HG03196 (cell line): ENCODE results near the gene PLLP.
"Not testable (repeated sequence)": the region's sequence is repeated elsewhere in the genome, so short reads cannot be mapped to it uniquely, and the experiment has no call there.

Source experiments
- ATAC-seq: cut with Tn5 transposase; IDR thresholded peaks from one replicate; pipeline ENCODE4 v1.9.1; 2021; ENCODE audit not compliant: unreplicated experiment

The PLLP gene

DNA sequence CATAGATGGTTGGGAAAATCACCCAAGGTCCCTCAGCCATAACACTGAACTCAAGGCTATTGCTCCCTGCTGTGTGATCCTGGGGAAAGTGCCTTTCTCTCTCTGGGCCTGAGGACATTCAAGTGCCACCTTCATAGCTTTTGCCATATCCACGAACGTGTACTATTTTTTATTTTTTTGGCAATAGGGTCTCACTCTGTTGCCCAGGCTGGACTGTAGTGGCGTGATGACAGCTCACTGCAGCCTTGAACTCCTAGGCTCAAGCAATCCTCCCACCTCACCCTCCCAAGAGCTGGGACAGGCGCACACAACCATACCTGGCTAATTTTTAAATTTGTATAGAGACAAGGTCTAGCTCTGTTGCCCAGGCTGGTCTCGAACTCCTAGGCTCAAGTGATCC is 10.6 kb downstream of the PLLP start:
- no peak for ATAC-seq

DNA sequence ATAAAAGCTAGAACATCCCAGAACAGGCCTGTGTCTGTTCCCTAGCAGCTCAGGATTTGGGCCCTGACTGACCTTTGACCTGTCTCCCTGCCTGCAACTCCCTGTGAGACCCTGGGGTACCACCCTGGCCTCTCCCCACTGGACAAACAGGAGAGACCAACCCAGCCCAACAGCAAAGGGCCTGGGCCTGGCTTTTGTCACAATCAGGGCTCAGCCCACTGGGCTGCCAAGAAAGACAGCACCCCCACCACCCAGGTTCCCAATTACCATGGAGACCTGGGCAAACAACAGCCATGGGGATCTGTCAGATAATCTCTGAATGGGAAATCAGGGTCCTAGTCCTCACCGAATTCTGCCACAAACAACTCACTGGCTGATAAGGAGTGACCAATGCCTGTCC is 11.1 kb downstream of the PLLP start:
- no peak for ATAC-seq

- ATAC-seq, result no peak
Measured at GRCh38 chr16:57271867-57272495, 12.5 kb downstream of the PLLP start.

DNA sequence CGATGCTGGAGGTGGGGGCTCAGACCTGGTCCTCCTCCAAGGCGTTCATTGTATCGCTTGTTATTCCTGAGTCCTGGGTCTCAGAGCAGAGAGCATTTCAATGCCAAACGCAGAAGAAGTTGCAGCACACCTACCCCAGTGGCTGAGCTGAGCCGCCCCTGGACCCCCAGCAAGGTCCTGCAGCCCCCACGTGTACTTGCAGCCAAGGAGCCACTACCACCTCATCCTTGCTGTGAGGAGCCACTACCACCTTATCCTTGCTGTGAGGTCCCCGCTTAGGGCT is 13.5 kb downstream of the PLLP start:
- ATAC-seq, result no peak

GRCh38 chr16:57270221-57271062 is 14.0 kb downstream of the PLLP start:
- ATAC-seq, result no peak

GRCh38 chr16:57268804-57269800 is 15.4 kb downstream of the PLLP start:
- ATAC-seq, result no peak

- ATAC-seq, result not testable (repeated sequence)
Measured at GRCh38 chr16:57267343-57267742, 17.1 kb downstream of the PLLP start.

DNA sequence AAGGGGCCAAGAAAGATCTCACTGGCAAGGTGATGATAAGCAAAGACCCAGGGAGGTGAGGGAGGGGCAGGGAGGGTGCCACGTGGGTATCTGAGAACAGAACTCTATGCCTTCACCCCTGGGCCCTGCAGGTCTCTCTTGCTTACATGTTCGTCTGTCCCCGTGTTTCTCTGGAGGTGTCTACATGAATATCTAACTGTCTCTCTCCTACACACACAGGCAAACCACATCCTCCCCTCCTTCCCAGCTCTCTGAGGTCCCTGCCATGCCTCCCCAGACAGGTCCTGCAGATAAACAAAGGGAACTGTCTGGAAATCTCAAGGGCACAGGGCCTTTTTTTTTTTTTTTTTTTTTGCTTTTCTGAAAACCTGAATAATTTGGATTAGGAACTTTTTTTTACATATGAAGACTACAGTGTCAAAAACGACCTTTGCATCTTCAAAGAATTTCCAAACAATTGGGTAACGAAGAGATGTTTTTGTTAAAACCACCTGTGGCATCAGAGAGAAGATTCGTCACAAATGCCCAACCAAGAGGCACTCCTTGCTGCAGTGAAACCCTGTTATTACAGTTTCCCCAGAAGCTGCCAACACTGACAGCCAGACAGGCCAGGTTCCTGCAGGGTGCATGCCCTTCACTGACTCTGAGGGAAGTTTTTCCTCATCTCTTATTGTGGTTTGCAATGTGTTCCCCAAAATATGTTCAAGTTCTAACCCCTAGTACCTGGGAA is 17.8 kb downstream of the PLLP start:
- no peak for ATAC-seq

DNA sequence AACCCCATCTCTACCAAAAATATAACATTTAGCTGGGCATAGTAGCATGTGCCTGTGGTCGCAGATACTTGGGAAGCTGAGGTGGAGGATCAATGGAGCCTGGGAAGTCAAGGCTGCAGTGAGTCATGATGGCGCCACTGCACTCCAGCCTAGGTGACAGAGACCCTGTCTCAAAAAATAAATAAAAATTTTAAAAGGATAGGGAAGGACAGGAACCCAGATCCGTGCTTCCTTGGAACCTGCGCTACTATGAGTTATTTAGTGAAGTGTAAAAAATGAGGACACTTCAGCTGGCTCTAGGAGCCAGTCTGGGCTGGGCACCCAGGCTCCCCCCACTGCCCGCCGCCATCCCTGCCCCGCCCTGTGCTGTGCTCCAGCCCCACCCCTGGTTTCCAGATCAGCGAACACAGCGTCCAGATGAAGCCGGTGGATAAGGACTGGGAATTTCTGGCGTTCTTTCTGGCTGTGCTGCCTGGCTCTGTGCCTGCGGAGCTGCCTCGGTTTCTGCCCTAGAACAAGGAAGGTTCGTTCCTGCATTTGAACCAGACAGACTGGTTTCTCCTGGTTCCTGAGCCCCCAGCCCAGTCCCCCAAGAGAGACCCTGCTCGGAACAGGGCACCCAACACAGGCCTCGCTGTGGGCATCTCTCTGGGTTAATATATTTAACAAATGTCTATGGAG is 18.5 kb downstream of the PLLP start:
- ATAC-seq, result no peak

GRCh38 chr16:57264950-57265371 is 19.5 kb downstream of the PLLP start:
- ATAC-seq, result no peak

- ATAC-seq, result no peak
Measured at GRCh38 chr16:57264381-57264780, 20.1 kb downstream of the PLLP start.

GRCh38 chr16:57263541-57264351 is 20.7 kb downstream of the PLLP start:
- no peak for ATAC-seq

DNA sequence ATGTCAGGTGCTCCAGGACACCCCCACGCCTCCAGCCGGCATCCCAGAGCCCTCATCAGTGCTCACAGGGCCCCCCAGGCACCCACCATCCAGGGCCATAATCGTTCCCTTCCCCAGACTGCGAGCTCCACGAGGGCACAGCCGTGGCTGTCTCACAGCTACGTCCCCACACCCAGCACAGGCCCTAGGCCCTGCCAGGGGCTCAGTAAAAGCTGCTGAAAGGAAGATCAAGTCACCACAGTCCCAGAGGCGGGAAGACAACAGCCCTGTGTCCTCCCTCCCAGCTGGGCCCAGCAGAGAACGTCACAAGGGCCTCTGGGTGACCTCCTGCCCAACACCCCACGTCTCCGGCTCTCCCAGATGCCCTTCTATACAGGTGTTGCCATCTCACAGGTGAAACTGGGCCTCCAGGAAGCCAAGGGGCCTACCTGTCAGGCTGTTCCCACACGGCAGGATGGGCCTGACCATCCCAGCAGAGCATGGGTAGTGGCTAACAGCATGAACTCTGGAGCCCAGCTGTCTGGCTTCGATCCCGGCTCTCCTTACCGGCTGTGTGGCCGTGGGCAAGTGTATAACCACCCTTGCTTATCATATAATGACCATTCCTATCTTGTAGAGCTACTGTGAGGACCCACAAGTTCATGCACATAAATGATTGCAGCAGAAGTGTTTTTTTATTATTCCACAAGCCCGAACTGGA is 21.5 kb downstream of the PLLP start:
- no peak for ATAC-seq

DNA sequence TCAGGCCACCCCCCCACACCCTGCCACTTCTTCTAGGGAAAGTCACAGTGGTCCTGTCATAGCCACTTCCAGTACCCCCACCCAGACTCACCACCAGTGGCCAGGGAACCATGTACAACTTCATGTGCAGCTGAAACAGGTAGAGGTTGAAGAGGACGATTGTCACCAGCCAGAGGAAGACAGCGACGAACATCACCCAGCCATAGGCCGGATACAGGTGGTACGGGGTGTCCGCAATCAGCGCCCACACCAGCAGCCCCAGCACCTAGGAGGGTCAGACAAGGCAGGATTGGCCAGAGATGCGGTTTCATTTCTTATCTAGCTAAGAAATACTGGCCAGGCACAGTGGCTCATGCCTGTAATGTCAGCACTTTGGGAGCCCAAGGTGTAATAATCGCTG is 22.7 kb downstream of the PLLP start:
- no peak for ATAC-seq

DNA sequence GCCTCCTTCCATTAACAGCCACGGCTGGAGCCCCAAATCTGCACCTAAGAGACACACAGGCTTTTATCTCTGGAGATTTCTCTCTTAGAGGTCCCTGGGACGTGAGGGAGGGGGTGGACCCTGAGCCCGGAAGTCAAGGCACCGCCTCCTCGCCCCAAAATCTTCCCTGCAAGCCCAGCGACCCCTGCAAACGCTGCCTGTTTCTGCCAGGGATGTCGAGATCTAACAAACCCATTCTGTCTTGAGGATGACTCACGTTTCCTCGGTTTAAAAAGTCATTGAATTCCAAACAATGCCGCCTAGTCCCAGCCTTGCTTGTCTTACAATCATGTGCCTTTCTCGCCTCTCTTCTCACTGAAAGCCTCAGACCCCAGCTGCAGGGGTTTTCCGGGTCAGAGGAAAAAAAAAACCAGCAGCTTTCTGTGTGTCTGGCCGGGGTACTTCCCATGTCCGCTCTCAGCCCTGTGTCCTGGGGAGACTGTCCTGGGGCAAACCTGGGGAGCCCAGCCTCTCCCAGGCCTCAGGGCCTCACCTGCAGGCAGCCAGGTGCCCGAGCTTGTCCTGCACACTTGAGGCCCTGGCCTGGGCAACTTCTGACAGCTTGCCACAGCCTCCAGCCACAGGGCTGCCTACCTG is 24.1 kb downstream of the PLLP start:
- ATAC-seq, result no peak

- no peak for ATAC-seq
Measured at GRCh38 chr16:57258910-57259475, 25.5 kb downstream of the PLLP start.

- ATAC-seq, result no peak
Measured at GRCh38 chr16:57258226-57258909, 26.1 kb downstream of the PLLP start.
